GM12801 (cell line): ENCODE measurements around the gene MAST1.

ENCODE experiments used
- CTCF ChIP-seq: IDR thresholded peaks from one replicate; pipeline ENCODE4 v1.5.1; 2011; ENCODE audit warnings: control low read depth; ENCODE audit not compliant: insufficient read length; ENCODE audit errors: extremely low read depth

MAST1 gene

GRCh38 chr19:12840091-12841079 lies 2.1 kb downstream of the MAST1 start:
- TF ChIP-seq CTCF, result no peak

- TF ChIP-seq CTCF, result no peak
Measured at GRCh38 chr19:12841094-12841493, 2.8 kb downstream of the MAST1 start.

GRCh38 chr19:12842511-12842910 lies 4.2 kb downstream of the MAST1 start:
- TF ChIP-seq CTCF, result no peak

- no peak for TF ChIP-seq CTCF
Measured at GRCh38 chr19:12843328-12843727, 5.0 kb downstream of the MAST1 start.

GRCh38 chr19:12843999-12844732 lies 5.9 kb downstream of the MAST1 start:
- no peak for TF ChIP-seq CTCF

GRCh38 chr19:12847159-12848139 lies 9.1 kb downstream of the MAST1 start:
- peak; percentile 55 for TF ChIP-seq CTCF
